Activated T-cell treated with anti-CD3 and anti-CD28 coated beads, Interleukin-2, amount 50 U/mL, for 48 hours (primary cell): ENCODE results near the gene ZSWIM1.

Experiments used
- DNase-seq, 2 experiments: peaks; one replicate each; pipeline ENCODE4 v3.0.0-alpha.2; 2020

ZSWIM1 gene

GRCh38 chr20:45880988-45881788 lies at the start of gene ZSWIM1:
ZSWIM1 (plus strand) TSS chr20:45881227; CDS start chr20:45882593, 1,366 bp downstream.
- DNase-seq = peak; percentile 99 to 100

GRCh38 chr20:45832619-45833018 lies 48.4 kb upstream of the ZSWIM1 start:
- DNase-seq = no peak

GRCh38 chr20:45833030-45833882 lies 47.8 kb upstream of the ZSWIM1 start, which contains the start of gene SNX21:
SNX21 (plus strand) TSS chr20:45833799; CDS start chr20:45833920, 121 bp downstream.
- DNase-seq = peak; percentile 31 to 54

GRCh38 chr20:45833883-45834796 lies 46.9 kb upstream of the ZSWIM1 start:
- peak; percentile 52 to 70 for DNase-seq

- no peak for DNase-seq
These were observed 46.2 kb upstream of the ZSWIM1 start for GRCh38 chr20:45834797-45835161.

- DNase-seq = no peak
These were observed 45.7 kb upstream of the ZSWIM1 start for GRCh38 chr20:45835329-45835765.

- no peak for DNase-seq
These were observed 45.2 kb upstream of the ZSWIM1 start for GRCh38 chr20:45835825-45836224.

- no peak for DNase-seq
These were observed 44.2 kb upstream of the ZSWIM1 start for GRCh38 chr20:45836841-45837240.

GRCh38 chr20:45840700-45841198 lies 40.3 kb upstream of the ZSWIM1 start:
- DNase-seq = no peak

GRCh38 chr20:45841407-45842129 lies 39.5 kb upstream of the ZSWIM1 start:
- no peak for DNase-seq

GRCh38 chr20:45842169-45842812 lies 38.7 kb upstream of the ZSWIM1 start:
- DNase-seq = no peak

- no peak for DNase-seq
These were observed 37.5 kb upstream of the ZSWIM1 start for GRCh38 chr20:45843506-45843905.

- no peak for DNase-seq
These were observed 35.6 kb upstream of the ZSWIM1 start for GRCh38 chr20:45845452-45845851.

- DNase-seq = no peak
These were observed 32.6 kb upstream of the ZSWIM1 start for GRCh38 chr20:45848421-45848820.

GRCh38 chr20:45848969-45849582 lies 32.0 kb upstream of the ZSWIM1 start:
- no peak for DNase-seq

- no peak for DNase-seq
These were observed 30.8 kb upstream of the ZSWIM1 start for GRCh38 chr20:45850238-45850637.

GRCh38 chr20:45850926-45851325 lies 30.1 kb upstream of the ZSWIM1 start:
- no peak for DNase-seq

GRCh38 chr20:45851501-45851900 lies 29.5 kb upstream of the ZSWIM1 start:
- no peak for DNase-seq

- no peak for DNase-seq
These were observed 28.7 kb upstream of the ZSWIM1 start for GRCh38 chr20:45852326-45852725.

GRCh38 chr20:45853484-45853883 lies 27.5 kb upstream of the ZSWIM1 start:
- no peak for DNase-seq
